NCI-H69 (cell line): ENCODE measurements around the gene AMN1.
"Not testable (repeated sequence)": the region's sequence is repeated elsewhere in the genome, so short reads cannot be mapped to it uniquely, and the experiment has no call there.

Source experiments
- DNase-seq: peaks from one replicate; lab custom pipeline; 2025; lab: John Stamatoyannopoulos, UW

The AMN1 gene

DNA sequence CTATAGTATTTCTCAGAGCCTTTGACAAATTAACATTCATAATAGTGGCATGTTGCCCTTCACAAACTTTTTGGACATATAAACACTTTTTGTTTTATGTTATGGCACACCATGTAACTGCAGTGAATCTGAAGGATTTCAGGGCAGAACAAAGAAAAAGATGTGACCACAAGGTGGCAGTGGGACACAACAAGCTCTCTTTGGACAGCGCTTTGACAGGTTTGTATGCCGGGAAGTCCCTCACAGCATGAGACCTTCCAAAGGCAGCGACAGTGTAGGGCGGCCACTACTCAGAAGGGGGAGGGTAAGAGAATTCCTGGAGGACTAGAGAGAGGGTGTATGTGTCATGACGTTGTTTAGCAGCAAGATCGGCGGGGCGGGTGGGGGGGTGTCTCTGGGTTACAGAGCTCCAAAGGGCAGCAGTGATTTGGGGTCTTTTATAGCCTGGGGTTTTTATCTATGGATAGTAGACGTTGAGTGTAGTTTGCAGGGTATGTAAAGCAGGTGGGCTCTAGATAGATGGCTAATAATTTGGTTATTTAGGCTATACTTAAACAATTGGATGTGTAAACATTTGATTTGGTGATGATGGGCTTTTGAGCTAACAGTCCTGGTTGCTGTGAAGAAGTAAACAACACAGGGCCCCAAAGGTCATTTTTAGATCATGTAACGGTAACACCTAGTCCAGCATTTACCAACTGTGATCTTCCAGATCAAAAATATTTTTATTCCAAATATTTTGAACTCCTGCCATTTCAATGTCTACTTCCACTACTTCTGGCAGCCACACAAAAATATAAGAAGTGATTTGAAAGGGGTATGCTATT lies 46.5 kb downstream of the AMN1 start:
- peak; percentile 100 for DNase-seq

DNA sequence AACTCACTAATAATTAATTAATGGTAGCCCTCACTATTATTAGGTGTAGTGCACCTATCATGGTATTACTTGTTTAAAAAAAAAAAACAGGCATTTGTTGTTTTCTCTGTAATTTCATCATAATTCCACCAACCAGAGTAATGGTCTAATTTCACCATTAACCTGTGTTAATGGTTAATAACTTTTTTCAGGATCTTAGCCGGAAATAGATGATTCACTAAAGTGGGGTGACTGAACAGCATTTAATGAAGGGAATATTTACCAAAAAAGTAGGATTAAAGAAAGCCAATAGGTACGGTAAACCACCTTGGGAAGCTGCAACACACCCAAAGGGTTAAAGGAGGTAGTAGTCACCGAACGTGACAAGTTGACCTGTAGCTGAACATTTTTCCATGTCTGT lies 56.3 kb downstream of the AMN1 start:
- DNase-seq, result no peak

DNA sequence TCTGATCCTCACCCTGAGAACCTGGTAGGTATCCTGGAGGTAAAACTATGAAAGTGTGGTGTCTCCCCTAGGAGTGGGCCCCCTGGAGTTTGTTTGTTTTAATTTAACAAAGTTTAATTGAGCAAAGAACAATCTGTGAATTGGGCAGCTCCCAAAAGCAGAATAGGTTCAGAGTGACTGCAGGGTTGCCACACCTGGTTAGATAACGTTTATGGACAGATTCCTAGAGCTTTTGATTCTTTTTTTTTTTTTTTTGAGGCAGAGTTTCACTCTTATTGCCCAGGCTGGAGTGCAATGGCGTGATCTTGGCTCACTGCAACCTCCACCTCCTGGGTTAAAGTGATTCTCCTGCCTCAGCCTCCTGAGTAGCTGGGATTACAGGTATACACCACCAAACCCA lies 59.2 kb downstream of the AMN1 start:
- DNase-seq, result not testable (repeated sequence)

DNA sequence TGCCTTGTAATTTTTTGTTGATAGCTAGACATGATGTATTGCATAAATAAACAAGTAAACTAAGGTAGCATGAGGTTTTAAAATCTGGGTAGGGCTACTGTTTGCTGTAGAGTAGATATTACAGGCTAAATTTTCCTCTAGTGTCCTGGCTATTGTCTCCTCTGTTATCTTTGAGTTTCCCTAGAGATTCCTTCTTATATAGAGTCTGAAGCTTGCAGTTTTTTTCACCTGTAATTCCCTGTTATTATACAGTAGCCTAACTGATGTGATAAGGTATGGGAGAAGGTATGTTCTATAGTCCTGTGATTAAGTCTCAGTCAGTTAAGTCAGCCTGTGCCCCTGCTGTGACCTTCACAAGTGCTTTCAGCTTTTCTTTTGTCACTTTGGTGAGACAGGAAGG lies 59.8 kb downstream of the AMN1 start:
- no peak for DNase-seq

GRCh38 chr12:31664038-31664437 lies 64.8 kb downstream of the AMN1 start:
- no peak for DNase-seq

GRCh38 chr12:31663576-31663975 lies 65.2 kb downstream of the AMN1 start:
- DNase-seq, result no peak

- no peak for DNase-seq
Measured at GRCh38 chr12:31662176-31662849, 66.5 kb downstream of the AMN1 start.

- DNase-seq, result peak; percentile 100
Measured at GRCh38 chr12:31659087-31659942, 69.5 kb downstream of the AMN1 start, which contains the start of gene ETFBKMT. ETFBKMT (plus strand) TSS chr12:31659688; CDS start chr12:31661954, 2,266 bp downstream.

GRCh38 chr12:31658471-31659086 lies 70.2 kb downstream of the AMN1 start:
- DNase-seq, result peak; percentile 76

DNA sequence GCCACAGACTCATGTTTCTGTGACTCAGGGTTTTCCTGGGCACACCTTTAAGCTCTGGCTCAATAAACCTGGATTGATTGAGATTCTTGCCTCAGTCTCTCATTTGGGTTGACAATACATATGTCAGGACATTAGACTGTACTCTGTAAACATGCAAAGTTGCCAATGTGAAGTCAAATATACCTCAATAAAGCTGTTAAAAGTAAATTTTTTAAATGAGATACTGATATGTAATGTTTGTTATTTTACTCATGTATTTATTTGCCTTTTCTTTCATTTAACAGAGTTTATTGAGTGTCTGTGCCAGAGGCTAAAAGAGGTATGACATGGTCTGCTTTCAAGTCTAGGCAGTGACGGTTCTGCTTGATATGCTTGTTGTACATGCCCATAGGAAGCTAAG lies 73.0 kb downstream of the AMN1 start:
- DNase-seq, result no peak

- no peak for DNase-seq
Measured at GRCh38 chr12:31655208-31655607, 73.6 kb downstream of the AMN1 start.

GRCh38 chr12:31651893-31652521 lies 76.8 kb downstream of the AMN1 start:
- DNase-seq, result peak; percentile 100

- peak; percentile 96 for DNase-seq
Measured at GRCh38 chr12:31650918-31651317, 77.9 kb downstream of the AMN1 start.

DNA sequence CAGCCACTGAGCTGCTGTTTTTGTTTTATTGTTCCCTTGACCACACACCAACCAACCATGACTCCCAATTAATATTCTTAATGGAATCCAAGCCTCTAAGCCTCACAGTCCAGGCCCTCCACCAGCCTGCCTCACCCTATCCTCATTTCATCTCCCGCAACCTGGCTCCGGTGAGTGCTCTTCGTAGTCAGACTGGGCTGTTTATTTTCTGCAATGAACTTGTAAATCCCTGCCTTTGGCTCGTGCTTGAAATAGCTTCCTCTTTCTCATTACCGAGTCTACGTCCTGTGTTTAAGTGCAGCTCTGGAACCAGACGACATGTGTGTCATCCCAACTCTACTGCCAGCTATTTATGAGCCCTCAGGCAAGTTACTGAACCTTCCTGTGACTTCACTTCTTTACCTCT lies 81.7 kb downstream of the AMN1 start:
- peak; percentile 98 for DNase-seq

- DNase-seq, result peak; percentile 80
Measured at GRCh38 chr12:31645924-31646323, 82.9 kb downstream of the AMN1 start.

DNA sequence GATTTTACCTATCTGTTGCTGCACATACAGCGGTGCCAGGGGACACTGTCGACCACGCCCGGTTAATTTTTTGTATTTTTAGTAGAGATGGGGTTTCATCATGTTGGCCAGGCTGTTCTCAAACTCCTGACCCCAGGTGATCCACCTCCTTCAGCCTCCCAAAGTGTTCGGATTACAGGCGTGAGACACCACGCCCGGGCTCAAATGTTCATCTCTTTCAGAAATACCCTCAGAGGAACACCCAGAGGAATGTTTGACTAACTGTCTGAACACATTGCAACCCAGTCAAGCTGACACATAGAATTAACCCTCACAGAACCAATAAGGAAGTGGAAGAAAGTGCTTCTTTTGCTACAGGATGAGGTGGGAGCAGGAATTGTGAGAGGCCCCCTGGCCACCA lies 84.3 kb downstream of the AMN1 start:
- DNase-seq, result peak; percentile 62

DNA sequence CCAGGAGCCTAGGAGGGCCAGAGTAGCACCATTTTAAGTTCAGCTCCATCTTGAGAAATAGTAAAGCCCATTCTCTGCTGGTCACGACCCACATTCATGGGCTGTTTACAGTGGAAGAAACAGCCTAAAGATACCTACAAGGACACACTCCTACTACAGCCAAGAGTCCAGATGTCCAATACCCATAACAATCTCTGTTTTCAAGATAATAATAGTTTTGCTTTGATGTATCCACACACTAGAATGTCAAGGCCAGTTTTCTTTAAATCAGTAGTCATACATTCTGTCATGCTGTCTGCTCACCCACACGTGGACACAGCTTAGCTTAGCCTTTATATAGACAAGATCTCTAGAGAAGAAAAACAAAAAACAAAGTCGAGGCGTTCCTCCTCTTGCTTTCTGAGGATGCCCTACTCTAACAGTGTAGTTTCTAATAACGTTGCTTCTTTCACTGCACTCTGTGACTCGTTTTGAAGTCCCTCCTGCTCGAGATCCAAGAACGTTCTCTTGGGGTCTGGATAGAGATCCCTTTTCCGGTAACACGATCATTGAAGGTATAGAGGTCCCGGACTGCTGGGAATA lies 87.2 kb downstream of the AMN1 start:
- no peak for DNase-seq

- no peak for DNase-seq
Measured at GRCh38 chr12:31634620-31635019, 94.2 kb downstream of the AMN1 start.

- no peak for DNase-seq
Measured at GRCh38 chr12:31633464-31633863, 95.4 kb downstream of the AMN1 start.

- no peak for DNase-seq
Measured at GRCh38 chr12:31631809-31632208, 97.0 kb downstream of the AMN1 start.
